ENCODE results near the gene PLA2G4D. TPM values are rescaled to one million over a fixed set of nuclear protein-coding genes. Genes with fewer than 3 reads are reported as not detected.
A peak's percentile ranks its signal among the peaks of the same experiment; 100 is the strongest.

Gene PLA2G4D
- total RNA-seq, 1 experiment from 2014 or later = 0.24 TPM

GRCh38 chr15:42133356-42133755, 39.0 kb upstream of the PLA2G4D start (continued):
- no peak for TF ChIP-seq ERG (CRISPR knock-in tag; IDR thresholded peaks at IDR 0.05)
- no peak for TF ChIP-seq TEAD4 (CRISPR knock-in tag; IDR thresholded peaks at IDR 0.05)

GRCh38 chr15:42131826-42132806, 37.8 kb upstream of the PLA2G4D start:
- Mint-ChIP-seq H3K4me1 (peaks cover 3% of the 10 kb centered on the region), H3K27me3 (ENCODE audit: low read depth) (no peaks in the 10 kb centered on the region; the same call in 1 of the 2 replicates), H3K9me3 (peaks cover 4% of the 10 kb centered on the region), H3K36me3 (no peaks in the 10 kb centered on the region), H3K27ac (no peak overlapping the region), H3K4me3 (no peak overlapping the region)
- ChIA-PET POLR2A (interaction anchor here (0.9 kb wide), 1 partner anchor 107 kb away, joined by 3 read pairs; no protein-coding TSS in a partner anchor), CTCF (interaction anchor here (0.5 to 7.3 kb wide), 12 partner anchors 9 to 223 kb away, joined by 3 to 106 read pairs (median 4); no protein-coding TSS in a partner anchor)
- DNase-seq (ENCODE audit: low spot score) = no peak
- TF ChIP-seq EMX1 (CRISPR knock-in tag; IDR thresholded peaks at IDR 0.05) = no peak
- TF ChIP-seq, protein P1, sequence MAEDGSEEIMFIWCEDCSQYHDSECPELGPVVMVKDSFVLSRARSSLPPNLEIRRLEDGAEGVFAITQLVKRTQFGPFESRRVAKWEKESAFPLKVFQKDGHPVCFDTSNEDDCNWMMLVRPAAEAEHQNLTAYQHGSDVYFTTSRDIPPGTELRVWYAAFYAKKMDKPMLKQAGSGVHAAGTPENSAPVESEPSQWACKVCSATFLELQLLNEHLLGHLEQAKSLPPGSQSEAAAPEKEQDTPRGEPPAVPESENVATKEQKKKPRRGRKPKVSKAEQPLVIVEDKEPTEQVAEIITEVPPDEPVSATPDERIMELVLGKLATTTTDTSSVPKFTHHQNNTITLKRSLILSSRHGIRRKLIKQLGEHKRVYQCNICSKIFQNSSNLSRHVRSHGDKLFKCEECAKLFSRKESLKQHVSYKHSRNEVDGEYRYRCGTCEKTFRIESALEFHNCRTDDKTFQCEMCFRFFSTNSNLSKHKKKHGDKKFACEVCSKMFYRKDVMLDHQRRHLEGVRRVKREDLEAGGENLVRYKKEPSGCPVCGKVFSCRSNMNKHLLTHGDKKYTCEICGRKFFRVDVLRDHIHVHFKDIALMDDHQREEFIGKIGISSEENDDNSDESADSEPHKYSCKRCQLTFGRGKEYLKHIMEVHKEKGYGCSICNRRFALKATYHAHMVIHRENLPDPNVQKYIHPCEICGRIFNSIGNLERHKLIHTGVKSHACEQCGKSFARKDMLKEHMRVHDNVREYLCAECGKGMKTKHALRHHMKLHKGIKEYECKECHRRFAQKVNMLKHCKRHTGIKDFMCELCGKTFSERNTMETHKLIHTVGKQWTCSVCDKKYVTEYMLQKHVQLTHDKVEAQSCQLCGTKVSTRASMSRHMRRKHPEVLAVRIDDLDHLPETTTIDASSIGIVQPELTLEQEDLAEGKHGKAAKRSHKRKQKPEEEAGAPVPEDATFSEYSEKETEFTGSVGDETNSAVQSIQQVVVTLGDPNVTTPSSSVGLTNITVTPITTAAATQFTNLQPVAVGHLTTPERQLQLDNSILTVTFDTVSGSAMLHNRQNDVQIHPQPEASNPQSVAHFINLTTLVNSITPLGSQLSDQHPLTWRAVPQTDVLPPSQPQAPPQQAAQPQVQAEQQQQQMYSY (CRISPR knock-in tag; IDR thresholded peaks at IDR 0.05) = no peak
- no peak for TF ChIP-seq ZMAT4 (CRISPR knock-in tag; IDR thresholded peaks at IDR 0.05)
- TF ChIP-seq PREB (CRISPR knock-in tag; IDR thresholded peaks at IDR 0.05; ENCODE audit: borderline replicate concordance) = no peak
- no peak for TF ChIP-seq AR (CRISPR knock-in tag; IDR thresholded peaks at IDR 0.05)
- no peak for TF ChIP-seq ZNF121 (CRISPR knock-in tag; IDR thresholded peaks at IDR 0.05)
- no peak for TF ChIP-seq JAZF1 (CRISPR knock-in tag; IDR thresholded peaks at IDR 0.05)
- peak; percentile 65 for ATAC-seq

DNA sequence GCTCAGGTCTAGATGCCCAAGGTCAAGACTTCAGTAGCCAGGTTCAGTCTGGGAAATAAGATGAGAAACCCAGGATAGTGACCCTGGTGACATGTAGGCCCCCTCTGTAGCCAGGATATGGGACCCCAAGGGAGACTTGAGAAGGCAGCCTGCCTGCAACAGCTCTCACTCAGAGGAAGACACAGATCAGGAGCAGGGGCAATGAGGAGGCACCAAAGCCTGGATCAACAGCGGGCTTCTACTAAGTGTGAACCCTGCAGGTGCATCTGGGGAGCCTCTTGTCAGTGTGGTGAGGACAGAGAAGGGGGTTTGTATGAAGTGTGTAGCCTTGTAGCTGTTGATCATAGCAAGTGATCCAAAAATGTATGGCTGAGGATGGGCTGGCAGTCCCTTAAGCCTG, 36.6 kb upstream of the PLA2G4D start:
- ATAC-seq (no peak), DNase-seq (ENCODE audit: low spot score) (no peak)
- no peak overlapping the region for H3K27ac Mint-ChIP-seq
- no peaks in the 10 kb centered on the region; the same call in 1 of the 2 replicates for H3K27me3 Mint-ChIP-seq (ENCODE audit: low read depth)
- CTCF ChIA-PET = interaction anchor here (0.8 to 7.3 kb wide), 5 partner anchors 12 to 254 kb away, joined by 3 to 106 read pairs (median 4); no protein-coding TSS in a partner anchor
- TF ChIP-seq TEAD4 (CRISPR knock-in tag; IDR thresholded peaks at IDR 0.05) (no peak), JAZF1 (CRISPR knock-in tag; IDR thresholded peaks at IDR 0.05) (no peak), ATF2 (CRISPR knock-in tag; IDR thresholded peaks at IDR 0.05; ENCODE audit: borderline replicate concordance, low read depth) (no peak)
- H3K9me3 Mint-ChIP-seq = peaks cover 4% of the 10 kb centered on the region
- POLR2A ChIA-PET = no interaction called here
- no peak overlapping the region for H3K4me3 Mint-ChIP-seq
- no peaks in the 10 kb centered on the region for H3K36me3 Mint-ChIP-seq
- peaks cover 3% of the 10 kb centered on the region for H3K4me1 Mint-ChIP-seq
